H1 (cell line): ENCODE measurements around the gene TMX2. TPM values are rescaled to one million over a fixed set of nuclear protein-coding genes. Genes with fewer than 3 reads are reported as not detected.

Source experiments
- CBX8 ChIP-seq: fragments of 300-800, 300-1000 bp; sonication (generic); IDR thresholded peaks from 2 replicates; pipeline ENCODE4 v1.7.1; 2016; ENCODE audit warnings: low read depth, low read length, borderline replicate concordance
- CHD1 ChIP-seq: IDR thresholded peaks from 2 replicates; pipeline ENCODE4 v1.6.1; 2012; ENCODE audit warnings: low read depth, low read length, improper control_type of control experiment
- CTBP2 ChIP-seq: IDR thresholded peaks from 2 replicates; pipeline ENCODE4 v1.7.0; 2011; ENCODE audit warnings: borderline replicate concordance, mild to moderate bottlenecking, moderate library complexity, mixed read lengths, low read length; ENCODE audit not compliant: insufficient read depth, insufficient read length
- GABPA ChIP-seq: IDR thresholded peaks from 2 replicates; pipeline ENCODE4 v1.6.1; 2011; ENCODE audit warnings: mild to moderate bottlenecking, low read length, moderate library complexity, borderline replicate concordance; ENCODE audit not compliant: insufficient read depth
- GTF2F1 ChIP-seq: IDR thresholded peaks from 2 replicates; pipeline ENCODE4 v1.6.1; 2012; ENCODE audit warnings: low read depth, low read length, improper control_type of control experiment, borderline replicate concordance
- HDAC2 ChIP-seq, 2 experiments: fragments of 300-600 bp in 1 of 2; sonication (generic) in 1 of 2; IDR thresholded peaks; 2 replicates each; pipeline ENCODE4 v1.6.1; 2011 to 2012; ENCODE audit warnings: low read depth in 2 of 2, low read length in 2 of 2, mild to moderate bottlenecking in 2 of 2, moderate library complexity in 2 of 2, borderline replicate concordance in 1 of 2, inconsistent platforms in 1 of 2
- JUN ChIP-seq: IDR thresholded peaks from 2 replicates; pipeline ENCODE4 v1.6.1; 2011; ENCODE audit warnings: low read depth, mild to moderate bottlenecking, improper control_type of control experiment, low read length
- KDM1A ChIP-seq: fragments of 200-600, 300-600 bp; sonication (generic); IDR thresholded peaks from 2 replicates; pipeline ENCODE4 v1.7.1; 2016; ENCODE audit warnings: mild to moderate bottlenecking, low read length, borderline replicate concordance
- NRF1 ChIP-seq: IDR thresholded peaks from 2 replicates; pipeline ENCODE4 v1.6.1; 2011; ENCODE audit warnings: mild to moderate bottlenecking, low read depth, low read length, improper control_type of control experiment
- POLR2A ChIP-seq, 2 experiments: IDR thresholded peaks; 1 replicate in 1 of 2; 2 replicates in 1 of 2; pipeline ENCODE4 v1.6.1; 2011; ENCODE audit warnings: low read depth in 2 of 2, low read length in 2 of 2, mild to moderate bottlenecking in 2 of 2; ENCODE audit errors: control extremely low read depth in 1 of 2
- POU5F1 ChIP-seq: IDR thresholded peaks from 2 replicates; pipeline ENCODE4 v1.6.1; 2011; ENCODE audit warnings: low read depth, mild to moderate bottlenecking, low read length, moderate library complexity
- RAD21 ChIP-seq, 2 experiments: IDR thresholded peaks in 1 of 2; conservative IDR thresholded peaks in 1 of 2; 2 replicates each; pipeline ENCODE4 v1.6.1; 2011; ENCODE audit warnings: low read depth in 2 of 2, low read length in 2 of 2, improper control_type of control experiment in 1 of 2, inconsistent platforms in 1 of 2, mild to moderate bottlenecking in 1 of 2, moderate library complexity in 1 of 2
- RFX5 ChIP-seq: IDR thresholded peaks from 2 replicates; pipeline ENCODE4 v1.6.1; 2011; ENCODE audit warnings: low read depth, low read length, improper control_type of control experiment, borderline replicate concordance
- SAP30 ChIP-seq: fragments of 300-600 bp; sonication (generic); IDR thresholded peaks from 2 replicates; pipeline ENCODE4 v1.7.1; 2012; ENCODE audit warnings: low read length, moderate library complexity, mild to moderate bottlenecking, inconsistent platforms; ENCODE audit not compliant: insufficient read depth, insufficient replicate concordance
- SIRT6 ChIP-seq: IDR thresholded peaks from one replicate; pipeline ENCODE4 v1.7.1; 2012; ENCODE audit warnings: low read length, inconsistent platforms
- SP2 ChIP-seq: IDR thresholded peaks from 2 replicates; pipeline ENCODE4 v1.6.1; 2012; ENCODE audit warnings: mild to moderate bottlenecking, low read length, inconsistent platforms
- SP4 ChIP-seq: IDR thresholded peaks from 2 replicates; pipeline ENCODE4 v1.6.1; 2012; ENCODE audit warnings: low read length, inconsistent platforms
- SRF ChIP-seq: IDR thresholded peaks from 2 replicates; pipeline ENCODE4 v1.6.1; 2011; ENCODE audit warnings: mild to moderate bottlenecking, low read depth, low read length, moderate library complexity
- SUZ12 ChIP-seq: fragments of 200-600 bp; sonication (generic); IDR thresholded peaks from 2 replicates; pipeline ENCODE4 v1.6.1; 2012; ENCODE audit warnings: mild to moderate bottlenecking, inconsistent platforms, low read length, moderate library complexity, mixed read lengths
- TBP ChIP-seq: IDR thresholded peaks from 2 replicates; pipeline ENCODE4 v1.6.1; 2011; ENCODE audit warnings: low read depth, low read length, improper control_type of control experiment
- TEAD4 ChIP-seq: IDR thresholded peaks from 2 replicates; pipeline ENCODE4 v1.6.1; 2012; ENCODE audit warnings: low read depth, low read length, inconsistent platforms, mixed read lengths
- USF2 ChIP-seq: IDR thresholded peaks from 2 replicates; pipeline ENCODE4 v1.6.1; 2011; ENCODE audit warnings: low read length, improper control_type of control experiment
- polyA plus RNA-seq, 7 experiments: library from polyadenylated mRNA; depleted of rRNA in 3 of 7; stranded (reverse) in 5 of 7; unstranded in 2 of 7; fragments of >200 nt in 5 of 7; fragments of 200-250 nt in 2 of 7; gene quantifications; 1 replicate in 5 of 7; 2 replicates in 1 of 7; 4 replicates in 1 of 7; pipeline versions ENCODE4 v1.2.1 to v1.2.3, GENCODE V29; 2011 to 2013; ENCODE audit warnings: missing spikeins in 2 of 7, mixed read lengths in 2 of 7
- total RNA-seq: library from RNA; stranded (reverse); fragmentation: NEBNext Ultra II Directional; extraction: Animal tissue kit (Norgen Biotek cat#: 25700); gene quantifications from 2 replicates; pipeline ENCODE4 v1.2.1, GENCODE V29; 2021

TMX2 gene
- total and polyA plus RNA-seq, 2 of the 8 experiments (the other 6 are each of a cell fraction or from before 2014, with no cell fraction given), result 70.4 to 100.0 TPM

- TF ChIP-seq NRF1, result no peak
- no peak for TF ChIP-seq SIRT6
- peak; percentile 91 for TF ChIP-seq USF2
- peak; percentile 83; the same call in 1 of the 2 replicates for TF ChIP-seq RFX5
- TF ChIP-seq RAD21 (IDR thresholded peaks at IDR 0.05 in 1 of 2, conservative IDR thresholded peaks at IDR 0.05 in 1 of 2; ENCODE audit: low read depth in 2 of 2, low read length in 2 of 2), result peak; percentile 18 to 19; a peak in 3 of 4 replicates
- no peak for TF ChIP-seq SAP30
- peak; percentile 94 for TF ChIP-seq SP4
- peak; percentile 98 for TF ChIP-seq GABPA
- TF ChIP-seq SRF, result peak; percentile 58; the same call in 1 of the 2 replicates
- TF ChIP-seq GTF2F1, result peak; percentile 61
- peak; percentile 84 for TF ChIP-seq CHD1
- peak; percentile 23; the same call in 1 of the 2 replicates for TF ChIP-seq TEAD4
- peak; percentile 88 to 98 for TF ChIP-seq POLR2A (IDR thresholded peaks at IDR 0.05; ENCODE audit: control extremely low read depth in 1 of 2, low read depth in 2 of 2, low read length in 2 of 2)
- TF ChIP-seq SUZ12, result no peak
- TF ChIP-seq POU5F1, result no peak
- TF ChIP-seq CTBP2, result peak; percentile 77
- TF ChIP-seq SP2, result no peak
- TF ChIP-seq HDAC2 (IDR thresholded peaks at IDR 0.05; ENCODE audit: borderline replicate concordance in 1 of 2, low read depth in 2 of 2, low read length in 2 of 2), result peak; percentile 41 to 54; a peak in 1 of 4 replicates
- peak; percentile 92 for TF ChIP-seq TBP
- TF ChIP-seq KDM1A, result no peak
- TF ChIP-seq JUN, result no peak
- no peak for TF ChIP-seq CBX8
Measured at GRCh38 chr11:57741132-57742086, 29.0 kb downstream of the TMX2 start, which contains the start of gene SELENOH (continued).
